Pancreas (tissue), 10 donors: Measurements from ENCODE around the gene KCNMA1. TPM values are rescaled to one million over a fixed set of nuclear protein-coding genes. Genes with fewer than 3 reads are reported as not detected.

ENCODE experiments used
- ATAC-seq, 4 donors: fragments of 200-7000 bp; cut with Tn5 transposase; one replicate each; pipeline versions ENCODE4 v1.8.0 to v1.9.1; 2020; ENCODE audit warnings: mild to moderate bottlenecking in 4 of 4, moderate library complexity in 4 of 4
- DNase-seq, 6 donors: peaks; one replicate each; pipeline ENCODE4 v3.0.0-alpha.2; 2020
- FAIRE-seq: peaks from 2 replicates; lab custom pipeline; 2012; peaks lifted over from hg19 to GRCh38; lab: Jason Lieb, UNC
- H3K27ac ChIP-seq, 4 donors: fragments of 200-600 bp; sonication (generic); 1 replicate in 3 of 4; 2 replicates in 1 of 4; pipeline versions ENCODE4 v1.5.0 to v1.8.0; 2020
- H3K27me3 ChIP-seq, 4 donors: fragments of 200-600 bp; one replicate each; pipeline ENCODE4 v1.8.0; 2021
- H3K36me3 ChIP-seq, 3 donors: fragments of 200-600 bp; sonication (generic) in 1 of 3; one replicate each; pipeline versions ENCODE4 v1.5.0 to v1.8.0; 2020 to 2021
- H3K4me1 ChIP-seq, 3 donors: fragments of 200-600 bp; one replicate each; pipeline ENCODE4 v1.8.0; 2021
- H3K4me3 ChIP-seq, 4 donors: fragments of 200-600 bp; sonication (generic) in 2 of 4; one replicate each; pipeline versions ENCODE4 v1.5.0 to v1.8.0; 2020 to 2021
- H3K9me3 ChIP-seq, 4 donors: fragments of 200-600 bp; one replicate each; pipeline ENCODE4 v1.8.0; 2021
- CTCF ChIP-seq, 4 donors: fragments of 200-600 bp; sonication (generic) in 3 of 4; IDR thresholded peaks; one replicate each; pipeline versions ENCODE4 v1.5.0 to v1.8.0; 2021; ENCODE audit warnings: antibody characterized with exemption in 4 of 4
- WGBS, 2 donors: extraction: QIAGEN DNeasy Blood & Tissue Kit; methylation state at CpG; one replicate each; pipeline ENCODE4 v1.1.7; 2013; 5-methylcytosine and 5-hydroxymethylcytosine counted together
- intact Hi-C, 3 donors: fragments of 100-400 bp; cut with DNase I; formaldehyde crosslinking; loops; one replicate each; pipeline versions ENCODE4 v1.11.1 to v1.14.2; 2022
- polyA plus RNA-seq, 2 donors: library from polyadenylated mRNA; stranded (reverse); fragments of 200-250 nt; gene quantifications; one replicate each; pipeline ENCODE4 v1.2.3, GENCODE V29; 2013
- total RNA-seq, 6 donors: library from RNA; stranded (reverse); fragmentation: NEBNext Ultra II Directional in 4 of 6; extraction: Animal tissue kit (Norgen Biotek cat#: 25700) in 4 of 6; gene quantifications; one replicate each; pipeline versions ENCODE4 v1.2.1 to v1.2.4, GENCODE V29; 2021 to 2023
- donor health status: healthy with polysubstance abuse.
- donor health status: DM: no; HTN: no; CAD: no; lungs with moderate emphysema.
- donor health status: DM: no; HTN: no; CAD: no.
- donor health status: control.
- donor health status: control.
- donor health status: Bipolar disorder and iron deficiency.
- donor health status: DM: yes; HTN: yes; CAD: no.
- donor health status: DM: no; HTN: no; CAD: no.
- donor health status: DM: no; HTN: no; CAD: no.
- donor health status: DM: yes; HTN: yes; CAD: no.

KCNMA1 gene
- total and polyA plus RNA-seq, 8 donors: 3.5 to 19.4 (median 9.3) TPM

- intact Hi-C loops: no loop called here
Measured at GRCh38 chr10:77244286-77244685, 393.3 kb downstream of the KCNMA1 start.

GRCh38 chr10:77241350-77241725, 396.3 kb downstream of the KCNMA1 start:
- ATAC-seq (no peak), FAIRE-seq (no peak), DNase-seq (no peak)
- 57 to 86% methylated on average over 3 of the region's 3 CpGs for WGBS, 2 donors
- H3K27me3 ChIP-seq: no peaks in the 10 kb centered on the region
- H3K4me3 ChIP-seq: no peak overlapping the region
- H3K36me3 ChIP-seq: no peaks in the 10 kb centered on the region
- H3K4me1 ChIP-seq: peaks cover 0 to 6% (median 0%) of the 10 kb centered on the region in 3 donors
- H3K9me3 ChIP-seq: no peaks in the 10 kb centered on the region
- no peak overlapping the region for H3K27ac ChIP-seq
- TF ChIP-seq CTCF (IDR thresholded peaks at IDR 0.05): no peak
- intact Hi-C loops: no loop called here

More at GRCh38 chr10:77244286-77244685, 393.3 kb downstream of the KCNMA1 start:
- Histone ChIP-seq H3K36me3 (no peaks in the 10 kb centered on the region), H3K9me3 (no peaks in the 10 kb centered on the region), H3K4me1 (peaks cover 0 to 8% (median 0%) of the 10 kb centered on the region in 3 donors), H3K4me3 (no peak overlapping the region), H3K27ac (no peak overlapping the region), H3K27me3 (no peaks in the 10 kb centered on the region)
- no peak for FAIRE-seq
- no peak for TF ChIP-seq CTCF (IDR thresholded peaks at IDR 0.05)
- ATAC-seq: no peak
- DNase-seq: no peak
- WGBS, 2 donors: 90 to 97% methylated on average over 2 of the region's 2 CpGs

GRCh38 chr10:77240706-77241349, 396.8 kb downstream of the KCNMA1 start:
- Histone ChIP-seq H3K36me3 (no peaks in the 10 kb centered on the region), H3K27ac (no peak overlapping the region), H3K27me3 (no peaks in the 10 kb centered on the region), H3K4me3 (no peak overlapping the region), H3K4me1 (peaks cover 0 to 8% (median 0%) of the 10 kb centered on the region in 3 donors), H3K9me3 (no peaks in the 10 kb centered on the region)
- ATAC-seq (no peak), FAIRE-seq (no peak), DNase-seq (no peak)
- no peak for TF ChIP-seq CTCF (IDR thresholded peaks at IDR 0.05)
- WGBS, 2 donors: 90 to 92% methylated on average over 4 of the region's 4 CpGs
- intact Hi-C loops: no loop called here

- DNase-seq: no peak
- peak in 2 of 4 donors; percentile 37 to 69 for ATAC-seq
- intact Hi-C loops: no loop called here
- no peak for TF ChIP-seq CTCF (IDR thresholded peaks at IDR 0.05)
- Histone ChIP-seq H3K4me3 (no peak overlapping the region), H3K27me3 (no peaks in the 10 kb centered on the region), H3K36me3 (no peaks in the 10 kb centered on the region), H3K4me1 (peaks cover 0 to 11% (median 0%) of the 10 kb centered on the region in 3 donors), H3K9me3 (no peaks in the 10 kb centered on the region), H3K27ac (no peak overlapping the region)
- FAIRE-seq: peak; percentile 97
- whole genome bisulfite sequencing, 2 donors: 59 to 70% methylated on average over 5 of the region's 5 CpGs
Measured at GRCh38 chr10:77240041-77240652, 397.5 kb downstream of the KCNMA1 start.

GRCh38 chr10:77237120-77237519, 400.5 kb downstream of the KCNMA1 start:
- no peak for FAIRE-seq
- Histone ChIP-seq H3K4me1 (peaks cover 0 to 22% (median 8%) of the 10 kb centered on the region in 3 donors), H3K9me3 (no peaks in the 10 kb centered on the region), H3K27ac (peak overlapping the region in 1 of 4 donors; percentile 20), H3K4me3 (no peak overlapping the region), H3K36me3 (no peaks in the 10 kb centered on the region), H3K27me3 (no peaks in the 10 kb centered on the region)
- no peak for ATAC-seq
- intact Hi-C loops: no loop called here
- DNase-seq: no peak
- TF ChIP-seq CTCF (IDR thresholded peaks at IDR 0.05): no peak
